AG10803 (cell line): ENCODE results near the gene TRIM23.
A peak's percentile ranks its signal among the peaks of the same experiment; 100 is the strongest.
"Not testable (repeated sequence)": the region's sequence is repeated elsewhere in the genome, so short reads cannot be mapped to it uniquely, and the experiment has no call there.

Experiments
- DNase-seq: peaks from one replicate; pipeline ENCODE4 v3.0.0; 2010; ENCODE audit warnings: low read depth
- H3K4me3 ChIP-seq: 2 replicates; pipeline ENCODE4 v1.5.1; 2011; ENCODE audit warnings: mild to moderate bottlenecking, low read length, control low read depth
- TF ChIP-seq, protein P1 (sequence below): conservative IDR thresholded peaks from 2 replicates; pipeline ENCODE4 v1.5.1; 2011; ENCODE audit warnings: mild to moderate bottlenecking, low read length, control low read depth, inconsistent platforms

The TRIM23 gene

DNA sequence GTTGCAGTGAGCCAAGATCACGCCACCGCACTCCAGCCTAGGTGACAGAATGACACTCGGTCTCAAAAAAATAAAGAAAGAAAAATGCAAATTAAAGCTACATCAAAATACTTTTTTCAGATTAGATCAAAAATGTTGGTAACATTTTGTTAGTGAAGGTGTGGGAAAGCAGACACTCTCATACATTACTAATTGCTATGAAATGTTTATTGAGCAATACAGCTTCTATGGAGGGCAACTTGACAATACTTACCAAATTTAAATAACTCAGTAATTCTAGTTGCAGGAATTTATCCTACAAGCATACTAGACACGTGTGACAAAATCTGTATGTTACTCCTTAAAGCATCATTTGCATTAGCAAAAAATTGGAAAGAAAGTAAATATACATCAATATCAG lies 4.1 kb downstream of the TRIM23 start:
- TF ChIP-seq, protein P1, sequence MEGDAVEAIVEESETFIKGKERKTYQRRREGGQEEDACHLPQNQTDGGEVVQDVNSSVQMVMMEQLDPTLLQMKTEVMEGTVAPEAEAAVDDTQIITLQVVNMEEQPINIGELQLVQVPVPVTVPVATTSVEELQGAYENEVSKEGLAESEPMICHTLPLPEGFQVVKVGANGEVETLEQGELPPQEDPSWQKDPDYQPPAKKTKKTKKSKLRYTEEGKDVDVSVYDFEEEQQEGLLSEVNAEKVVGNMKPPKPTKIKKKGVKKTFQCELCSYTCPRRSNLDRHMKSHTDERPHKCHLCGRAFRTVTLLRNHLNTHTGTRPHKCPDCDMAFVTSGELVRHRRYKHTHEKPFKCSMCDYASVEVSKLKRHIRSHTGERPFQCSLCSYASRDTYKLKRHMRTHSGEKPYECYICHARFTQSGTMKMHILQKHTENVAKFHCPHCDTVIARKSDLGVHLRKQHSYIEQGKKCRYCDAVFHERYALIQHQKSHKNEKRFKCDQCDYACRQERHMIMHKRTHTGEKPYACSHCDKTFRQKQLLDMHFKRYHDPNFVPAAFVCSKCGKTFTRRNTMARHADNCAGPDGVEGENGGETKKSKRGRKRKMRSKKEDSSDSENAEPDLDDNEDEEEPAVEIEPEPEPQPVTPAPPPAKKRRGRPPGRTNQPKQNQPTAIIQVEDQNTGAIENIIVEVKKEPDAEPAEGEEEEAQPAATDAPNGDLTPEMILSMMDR: no peak
- H3K4me3 ChIP-seq: no peak overlapping the region
- peak; percentile 18 for DNase-seq

DNA sequence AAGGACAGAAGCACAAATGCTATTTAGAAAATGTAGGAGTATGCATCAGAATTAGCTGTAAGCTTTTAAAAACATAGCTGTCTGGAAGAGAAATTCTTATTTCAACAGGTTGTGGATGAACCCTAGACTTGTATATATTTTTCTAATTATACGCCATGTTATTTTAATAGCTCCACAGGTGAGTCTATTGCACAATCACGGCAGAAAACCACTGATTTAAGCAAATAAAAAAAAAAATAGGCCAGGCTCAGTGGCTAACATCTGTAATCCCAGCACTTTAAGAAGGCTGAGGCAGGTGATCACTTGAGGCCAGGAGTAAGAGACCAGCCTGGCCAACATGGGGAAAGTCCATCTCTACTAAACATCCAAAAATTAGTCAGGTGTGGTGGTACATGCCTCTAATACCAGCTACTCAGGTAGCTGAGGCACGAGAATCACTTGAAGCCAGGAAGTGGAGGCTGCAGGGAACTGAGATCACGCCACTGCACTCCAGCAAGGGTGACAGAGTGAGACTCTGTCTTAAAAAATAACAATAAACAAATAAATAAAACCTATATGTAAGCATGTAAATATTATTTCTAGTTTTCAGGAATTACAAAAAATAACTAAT lies 11.7 kb downstream of the TRIM23 start:
- H3K4me3 ChIP-seq: no peak overlapping the region
- DNase-seq: no peak
- TF ChIP-seq, protein P1: no peak

DNA sequence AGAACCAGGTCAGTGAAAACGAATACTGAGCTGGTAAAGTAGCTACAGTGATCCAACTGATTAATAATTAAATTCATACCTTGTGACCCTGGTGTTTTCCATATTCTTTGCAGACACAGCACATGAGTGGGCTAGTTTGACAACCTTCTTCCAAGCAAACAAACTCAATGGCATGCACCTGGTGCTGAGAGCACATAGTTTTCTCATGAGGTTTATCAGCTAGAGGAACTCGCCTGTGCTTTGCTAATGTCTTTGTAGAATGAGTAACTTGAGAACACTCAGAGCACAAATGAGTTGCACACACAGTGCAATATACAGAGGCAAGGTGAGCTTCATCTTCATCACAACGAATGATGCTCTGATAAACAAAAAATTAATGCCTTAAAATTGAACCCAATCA lies 12.6 kb downstream of the TRIM23 start:
- no peak for DNase-seq
- no peak overlapping the region for H3K4me3 ChIP-seq
- TF ChIP-seq, protein P1: no peak

DNA sequence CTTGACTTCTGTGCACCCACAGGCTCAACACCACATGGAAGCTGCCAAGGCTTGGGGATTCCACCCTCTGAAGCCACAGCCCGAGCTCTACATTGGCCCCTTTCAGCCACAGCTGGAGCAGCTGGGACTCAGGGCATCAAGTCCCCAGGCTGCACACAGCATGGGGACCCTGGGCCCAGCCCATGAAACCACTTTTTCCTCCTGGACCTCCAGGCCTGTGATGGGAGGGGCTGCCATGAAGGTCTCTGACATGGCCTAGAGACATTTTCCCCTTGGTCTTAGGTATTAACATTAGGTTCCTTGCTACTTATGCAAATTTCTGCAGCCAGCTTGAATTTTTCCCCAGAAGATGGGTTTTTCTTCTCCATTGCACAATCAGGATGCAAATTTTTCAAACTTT lies 22.4 kb downstream of the TRIM23 start:
- DNase-seq, H3K4me3 ChIP-seq: not testable (repeated sequence)

DNA sequence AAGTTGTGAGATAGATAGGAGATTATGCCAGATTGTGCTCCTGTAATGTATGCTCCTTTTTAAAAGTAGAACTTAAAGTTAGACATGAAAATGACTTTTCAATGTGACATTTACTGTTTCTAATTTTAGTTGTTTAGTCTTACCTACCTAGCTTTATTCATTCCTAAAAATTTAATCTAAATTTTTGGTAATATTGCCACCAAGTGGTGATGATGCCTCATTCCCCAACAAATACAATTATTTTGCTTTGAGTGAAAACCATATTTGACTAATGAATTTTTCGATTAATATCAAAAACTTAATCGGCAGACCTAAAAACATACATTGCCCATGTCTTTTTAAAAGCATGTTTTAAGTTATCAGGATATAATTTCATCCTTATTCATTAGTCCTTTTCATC lies 35.4 kb downstream of the TRIM23 start:
- H3K4me3 ChIP-seq: no peak overlapping the region
- DNase-seq: no peak
- TF ChIP-seq, protein P1: peak; percentile 18; the same call in 1 of the 2 replicates

DNA sequence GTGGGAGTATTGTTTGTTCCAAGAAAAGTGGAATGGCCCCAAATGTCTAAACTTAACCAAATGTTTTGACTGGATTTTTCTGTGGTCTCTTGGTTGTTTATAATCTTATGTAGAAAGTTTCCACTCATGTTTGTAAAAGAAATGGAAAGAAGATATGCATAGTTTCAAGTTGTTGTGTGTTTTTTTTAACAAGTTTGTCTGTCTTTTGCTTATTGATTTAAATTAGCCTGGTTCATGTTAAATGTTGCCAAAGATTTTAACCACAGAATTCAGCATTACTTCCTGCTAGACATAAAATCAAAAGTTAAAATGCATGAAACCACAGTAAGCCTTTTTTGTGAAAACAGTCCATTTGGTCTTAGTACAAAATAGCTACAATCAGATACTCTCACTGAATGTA lies 47.0 kb downstream of the TRIM23 start:
- peak; percentile 35 for DNase-seq

DNA sequence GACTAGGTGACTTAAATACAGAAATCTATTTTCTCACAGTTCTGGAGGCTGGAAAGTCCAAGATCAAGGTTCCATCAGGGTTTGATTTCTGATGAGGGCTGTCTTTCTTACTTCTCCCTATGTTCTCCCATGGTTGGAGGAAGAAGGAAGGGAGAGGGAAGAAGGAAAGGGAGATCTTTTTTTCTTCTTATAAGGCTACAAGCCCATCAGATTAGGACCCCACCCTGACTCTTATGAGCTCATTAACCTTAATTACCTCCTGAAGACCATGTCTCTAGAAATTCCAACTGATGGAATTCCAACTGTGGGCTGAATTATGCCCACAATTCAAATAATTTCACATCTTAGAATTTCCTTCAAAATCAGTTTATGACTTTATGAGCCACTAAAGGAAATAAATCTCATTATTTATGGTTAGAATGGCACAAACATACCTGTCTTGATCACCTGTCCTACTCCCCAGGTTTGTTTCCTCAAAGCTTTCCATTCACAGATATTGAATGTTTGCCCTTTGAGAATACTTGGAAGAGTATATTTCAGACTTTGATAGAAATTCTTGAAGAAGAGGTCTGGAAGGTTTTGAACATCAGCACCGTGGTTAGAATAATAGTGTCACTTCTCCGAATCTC lies 53.4 kb downstream of the TRIM23 start:
- TF ChIP-seq, protein P1: no peak
- no peak for DNase-seq
- H3K4me3 ChIP-seq: no peak overlapping the region

More for the DNA sequence above, 47.0 kb downstream of the TRIM23 start:
- TF ChIP-seq, protein P1: no peak
- no peak overlapping the region for H3K4me3 ChIP-seq
